H1 (cell line): ENCODE measurements around the gene HMGCLL1. TPM values are rescaled to one million over a fixed set of nuclear protein-coding genes. Genes with fewer than 3 reads are reported as not detected.

ENCODE experiments used
- CTCF ChIA-PET: fragments of 300-600 bp; sonication (Branson Sonifier 250); formaldehyde crosslinking; loops from one replicate; lab custom pipeline; 2021; ENCODE audit not compliant: partially characterized antibody; lab: Charles Lee
- POLR2A ChIA-PET: fragments of 300-600 bp; sonication (Branson Sonifier 250); formaldehyde crosslinking; loops from one replicate; lab custom pipeline; 2021; ENCODE audit warnings: inconsistent platforms; ENCODE audit not compliant: partially characterized antibody; lab: Charles Lee
- DNase-seq, 2 experiments: peaks; one replicate each; pipeline versions ENCODE4 v3.0.0 to v3.0.0-alpha.2; 2010 to 2022; ENCODE audit warnings: low spot score in 2 of 2, low read depth in 1 of 2, mixed read lengths in 1 of 2
- FAIRE-seq: peaks from 2 replicates; lab custom pipeline; 2011; peaks lifted over from hg19 to GRCh38; lab: Jason Lieb, UNC
- H2AFZ ChIP-seq: 2 replicates; pipeline ENCODE4 v1.8.1; 2012; ENCODE audit warnings: low read length, inconsistent platforms
- H2AK5ac ChIP-seq: 2 replicates; pipeline ENCODE4 v1.6.1; 2013; ENCODE audit warnings: low read depth, low read length
- H2BK120ac ChIP-seq: replicated peaks from 2 replicates; pipeline ENCODE3; 2013; ENCODE audit warnings: low read depth, low read length, inconsistent platforms
- H2BK12ac ChIP-seq: 2 replicates; pipeline ENCODE4 v1.6.1; 2013; ENCODE audit warnings: low read depth, low read length
- H2BK15ac ChIP-seq: 2 replicates; pipeline ENCODE4 v1.6.1; 2013; ENCODE audit warnings: low read length
- H2BK20ac ChIP-seq: 2 replicates; pipeline ENCODE4 v1.6.1; 2013; ENCODE audit warnings: low read length
- H2BK5ac ChIP-seq: 2 replicates; pipeline ENCODE4 v1.6.1; 2013; ENCODE audit warnings: low read depth, low read length
- H3K14ac ChIP-seq: 2 replicates; pipeline ENCODE4 v1.6.1; 2013; ENCODE audit warnings: inconsistent platforms; ENCODE audit not compliant: insufficient read length
- H3K18ac ChIP-seq: 2 replicates; pipeline ENCODE4 v1.6.1; 2013; ENCODE audit warnings: low read length; ENCODE audit errors: extremely low read depth
- H3K23ac ChIP-seq: 2 replicates; pipeline ENCODE4 v1.6.1; 2013; ENCODE audit warnings: inconsistent platforms; ENCODE audit not compliant: insufficient read length
- H3K23me2 ChIP-seq: 2 replicates; pipeline ENCODE4 v1.6.1; 2013; ENCODE audit warnings: low read depth, low read length
- H3K27ac ChIP-seq: 2 replicates; pipeline ENCODE4 v1.6.1; 2011; ENCODE audit warnings: low read depth, low read length, inconsistent platforms
- H3K27me3 ChIP-seq, 4 experiments: replicated peaks in 1 of 4; 1 replicate in 1 of 4; 2 replicates in 3 of 4; pipeline versions ENCODE4 v1.6.1 to v1.8.1; 2011 to 2013; ENCODE audit warnings: low read length in 3 of 4, mild to moderate bottlenecking in 3 of 4, inconsistent platforms in 2 of 4, mixed read lengths in 2 of 4, moderate library complexity in 1 of 4; ENCODE audit not compliant: control insufficient read depth in 3 of 4, insufficient read depth in 3 of 4; ENCODE audit errors: extremely low read depth in 1 of 4
- H3K36me3 ChIP-seq, 4 experiments: 2 replicates each; pipeline versions ENCODE4 v1.6.1 to v1.8.1; 2011 to 2013; ENCODE audit warnings: mild to moderate bottlenecking in 4 of 4, low read length in 3 of 4, moderate library complexity in 2 of 4, control low read depth in 1 of 4, inconsistent platforms in 1 of 4; ENCODE audit not compliant: insufficient read depth in 4 of 4, control insufficient read depth in 2 of 4
- H3K4ac ChIP-seq: replicated peaks from 2 replicates; pipeline ENCODE3; 2013; ENCODE audit warnings: low read length, low read depth, mixed read lengths, inconsistent platforms; ENCODE audit not compliant: insufficient read length
- H3K4me1 ChIP-seq, 4 experiments: replicated peaks in 1 of 4; 1 replicate in 1 of 4; 2 replicates in 3 of 4; pipeline versions ENCODE4 v1.6.1 to v1.8.1; 2011 to 2013; ENCODE audit warnings: low read length in 3 of 4, inconsistent platforms in 2 of 4, mixed read lengths in 1 of 4; ENCODE audit not compliant: insufficient read depth in 4 of 4, control insufficient read depth in 3 of 4
- H3K4me2 ChIP-seq, 2 experiments: 2 replicates each; pipeline versions ENCODE4 v1.6.1 to v1.8.1; 2011 to 2013; ENCODE audit warnings: low read depth in 2 of 2, low read length in 2 of 2, control low read depth in 1 of 2, inconsistent platforms in 1 of 2, mild to moderate bottlenecking in 1 of 2; ENCODE audit not compliant: insufficient read depth in 1 of 2
- H3K4me3 ChIP-seq, 4 experiments: fragments of 200-600, 300-600 bp in 1 of 4; sonication (generic), shearing (Covaris generic), sonication (Bioruptor Twin) in 1 of 4; 2 replicates each; pipeline versions ENCODE4 v1.5.1 to v1.8.1; 2011 to 2016; ENCODE audit warnings: low read length in 4 of 4, low read depth in 3 of 4, control low read depth in 2 of 4, inconsistent platforms in 2 of 4, mild to moderate bottlenecking in 2 of 4, mixed read lengths in 1 of 4, moderate library complexity in 1 of 4; ENCODE audit not compliant: insufficient read depth in 2 of 4; ENCODE audit errors: extremely low read depth in 1 of 4
- H3K56ac ChIP-seq: replicated peaks from 2 replicates; pipeline ENCODE3; 2013; ENCODE audit warnings: low read depth, mild to moderate bottlenecking, mixed read lengths, low read length, inconsistent platforms; ENCODE audit not compliant: insufficient read length
- H3K79me1 ChIP-seq: 2 replicates; pipeline ENCODE4 v1.6.1; 2013; ENCODE audit warnings: low read depth, low read length, control low read depth
- H3K79me2 ChIP-seq, 2 experiments: 2 replicates each; pipeline versions ENCODE4 v1.6.1 to v1.8.1; 2012 to 2013; ENCODE audit warnings: low read length in 2 of 2, mild to moderate bottlenecking in 2 of 2, inconsistent platforms in 1 of 2; ENCODE audit not compliant: insufficient read depth in 2 of 2, control insufficient read depth in 1 of 2
- H3K9ac ChIP-seq, 4 experiments: replicated peaks in 1 of 4; 1 replicate in 1 of 4; 2 replicates in 3 of 4; pipeline versions ENCODE4 v1.6.1 to v1.8.1; 2011 to 2013; ENCODE audit warnings: low read depth in 3 of 4, low read length in 3 of 4, control low read depth in 2 of 4, mild to moderate bottlenecking in 2 of 4, moderate library complexity in 2 of 4, inconsistent platforms in 1 of 4; ENCODE audit errors: extremely low read depth in 1 of 4
- H3K9me3 ChIP-seq, 2 experiments: 2 replicates each; pipeline versions ENCODE4 v1.6.1 to v1.8.1; 2012 to 2013; ENCODE audit warnings: mild to moderate bottlenecking in 2 of 2, moderate library complexity in 2 of 2, control low read depth in 1 of 2, inconsistent platforms in 1 of 2, low read depth in 1 of 2, low read length in 1 of 2, mixed read lengths in 1 of 2; ENCODE audit not compliant: insufficient read depth in 2 of 2
- H4K20me1 ChIP-seq, 2 experiments: replicated peaks in 1 of 2; 2 replicates each; pipeline versions ENCODE3 to v1.8.1; 2011 to 2013; ENCODE audit warnings: inconsistent platforms in 2 of 2, low read length in 2 of 2, mild to moderate bottlenecking in 1 of 2; ENCODE audit not compliant: insufficient read depth in 2 of 2, control insufficient read depth in 1 of 2
- H4K5ac ChIP-seq: 2 replicates; pipeline ENCODE4 v1.6.1; 2013; ENCODE audit warnings: low read length, low read depth, mixed read lengths, inconsistent platforms; ENCODE audit not compliant: insufficient read length
- H4K8ac ChIP-seq: 2 replicates; pipeline ENCODE4 v1.8.0; 2013; ENCODE audit warnings: mild to moderate bottlenecking, moderate library complexity, low read length, inconsistent platforms; ENCODE audit not compliant: insufficient read depth; ENCODE audit errors: extremely low read depth
- H4K91ac ChIP-seq: replicated peaks from 2 replicates; pipeline ENCODE3; 2013; ENCODE audit warnings: low read length, mixed read lengths, inconsistent platforms; ENCODE audit not compliant: insufficient read length
- BRCA1 ChIP-seq: IDR thresholded peaks from 2 replicates; pipeline ENCODE4 v1.6.1; 2012; ENCODE audit warnings: low read depth, low read length, improper control_type of control experiment
- CEBPB ChIP-seq: IDR thresholded peaks from 2 replicates; pipeline ENCODE4 v1.6.1; 2012; ENCODE audit warnings: low read depth, low read length
- CREB1 ChIP-seq: IDR thresholded peaks from 2 replicates; pipeline ENCODE4 v1.6.1; 2012; ENCODE audit warnings: inconsistent platforms
- GTF2F1 ChIP-seq: IDR thresholded peaks from 2 replicates; pipeline ENCODE4 v1.6.1; 2012; ENCODE audit warnings: low read depth, low read length, improper control_type of control experiment, borderline replicate concordance
- HDAC6 ChIP-seq: IDR thresholded peaks from one replicate; pipeline ENCODE4 v1.7.1; 2012; ENCODE audit warnings: low read depth, mild to moderate bottlenecking, inconsistent platforms, low read length, moderate library complexity
- JUND ChIP-seq: IDR thresholded peaks from 2 replicates; pipeline ENCODE4 v1.6.1; 2011; ENCODE audit warnings: mild to moderate bottlenecking, improper control_type of control experiment, low read length
- KDM4A ChIP-seq: IDR thresholded peaks from one replicate; pipeline ENCODE4 v1.7.1; 2012; ENCODE audit warnings: low read depth, mild to moderate bottlenecking, moderate library complexity, low read length, inconsistent platforms; ENCODE audit not compliant: severe bottlenecking
- NRF1 ChIP-seq: IDR thresholded peaks from 2 replicates; pipeline ENCODE4 v1.6.1; 2011; ENCODE audit warnings: mild to moderate bottlenecking, low read depth, low read length, improper control_type of control experiment
- POLR2A ChIP-seq, 2 experiments: IDR thresholded peaks; 1 replicate in 1 of 2; 2 replicates in 1 of 2; pipeline ENCODE4 v1.6.1; 2011; ENCODE audit warnings: low read depth in 2 of 2, low read length in 2 of 2, mild to moderate bottlenecking in 2 of 2; ENCODE audit errors: control extremely low read depth in 1 of 2
- POU5F1 ChIP-seq: IDR thresholded peaks from 2 replicates; pipeline ENCODE4 v1.6.1; 2011; ENCODE audit warnings: low read depth, mild to moderate bottlenecking, low read length, moderate library complexity
- RBBP5 ChIP-seq: IDR thresholded peaks from 2 replicates; pipeline ENCODE4 v1.7.1; 2012; ENCODE audit warnings: low read depth, mild to moderate bottlenecking, inconsistent platforms, low read length, moderate library complexity, borderline replicate concordance
- RNF2 ChIP-seq: fragments of 200-900, 300-1000 bp; sonication (generic); IDR thresholded peaks from 2 replicates; pipeline ENCODE4 v1.7.1; 2016; ENCODE audit warnings: borderline replicate concordance, low read depth, mild to moderate bottlenecking, antibody characterized with exemption, low read length; ENCODE audit not compliant: poor library complexity, severe bottlenecking; ENCODE audit errors: missing control alignments
- SIRT6 ChIP-seq: IDR thresholded peaks from one replicate; pipeline ENCODE4 v1.7.1; 2012; ENCODE audit warnings: low read length, inconsistent platforms
- TAF1 ChIP-seq: IDR thresholded peaks from 2 replicates; pipeline ENCODE4 v1.6.1; 2011; ENCODE audit warnings: mild to moderate bottlenecking, low read depth, low read length
- YY1 ChIP-seq: IDR thresholded peaks from 2 replicates; pipeline ENCODE4 v1.6.1; 2011; ENCODE audit warnings: low read depth, mild to moderate bottlenecking, low read length
- WGBS, 2 experiments: shearing (Covaris generic) in 1 of 2; methylation state at CpG; one replicate each; pipeline versions ENCODE4 v1.1.6 to v1.1.7; 2013 to 2015; ENCODE audit warnings: low lambda C conversion rate in 2 of 2, mixed read lengths in 2 of 2, inconsistent platforms in 1 of 2, low coverage in 1 of 2, missing lambda C conversion rate in 1 of 2; ENCODE audit not compliant: insufficient replicate concordance in 2 of 2, insufficient coverage in 1 of 2, insufficient read length in 1 of 2; ENCODE audit errors: extremely low coverage in 1 of 2, missing lambda C conversion rate in 1 of 2; 5-methylcytosine and 5-hydroxymethylcytosine counted together
- polyA plus RNA-seq, 7 experiments: library from polyadenylated mRNA; depleted of rRNA in 3 of 7; stranded (reverse) in 5 of 7; unstranded in 2 of 7; fragments of >200 nt in 5 of 7; fragments of 200-250 nt in 2 of 7; gene quantifications; 1 replicate in 5 of 7; 2 replicates in 1 of 7; 4 replicates in 1 of 7; pipeline versions ENCODE4 v1.2.1 to v1.2.3, GENCODE V29; 2011 to 2013; ENCODE audit warnings: missing spikeins in 2 of 7, mixed read lengths in 2 of 7
- total RNA-seq: library from RNA; stranded (reverse); fragmentation: NEBNext Ultra II Directional; extraction: Animal tissue kit (Norgen Biotek cat#: 25700); gene quantifications from 2 replicates; pipeline ENCODE4 v1.2.1, GENCODE V29; 2021
- TF ChIP-seq, protein P1 (sequence below): IDR thresholded peaks from 2 replicates; pipeline ENCODE4 v1.6.1; 2012; ENCODE audit warnings: inconsistent platforms

Gene HMGCLL1
- total and polyA plus RNA-seq, 2 of the 8 experiments (the other 6 are each of a cell fraction or from before 2014, with no cell fraction given): 0.06 to 0.41 TPM

GRCh38 chr6:55576811-55577210 lies 2.2 kb downstream of the HMGCLL1 start:
- peaks cover 4% of the 10 kb centered on the region for H3K23me2 ChIP-seq
- FAIRE-seq: no peak
- POLR2A ChIA-PET: no interaction called here
- no peak for TF ChIP-seq NRF1
- TF ChIP-seq POU5F1: no peak
- no peak for TF ChIP-seq GTF2F1
- no peak for TF ChIP-seq SIRT6
- TF ChIP-seq KDM4A: no peak
- no peak for TF ChIP-seq TAF1
- no peak for TF ChIP-seq CREB1
- no peak for TF ChIP-seq YY1
- TF ChIP-seq POLR2A (IDR thresholded peaks at IDR 0.05; ENCODE audit: control extremely low read depth in 1 of 2, low read depth in 2 of 2, low read length in 2 of 2): no peak
- TF ChIP-seq HDAC6: no peak
- no peak for TF ChIP-seq BRCA1
- TF ChIP-seq, protein P1, sequence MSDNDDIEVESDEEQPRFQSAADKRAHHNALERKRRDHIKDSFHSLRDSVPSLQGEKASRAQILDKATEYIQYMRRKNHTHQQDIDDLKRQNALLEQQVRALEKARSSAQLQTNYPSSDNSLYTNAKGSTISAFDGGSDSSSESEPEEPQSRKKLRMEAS: no peak
- TF ChIP-seq RBBP5: no peak
- TF ChIP-seq RNF2: no peak
- TF ChIP-seq JUND: no peak
- no peak for TF ChIP-seq CEBPB

More at GRCh38 chr6:55576811-55577210, 2.2 kb downstream of the HMGCLL1 start:
- no peak overlapping the region for H2AK5ac ChIP-seq
- H3K4me2 ChIP-seq: no peak overlapping the region
- H3K23ac ChIP-seq: no peak overlapping the region
- H3K4me3 ChIP-seq: no peak overlapping the region
- no peaks in the 10 kb centered on the region for H3K36me3 ChIP-seq
- H2BK12ac ChIP-seq: no peak overlapping the region
- no peaks in the 10 kb centered on the region for H3K79me1 ChIP-seq
- H3K4me1 ChIP-seq: no peaks in the 10 kb centered on the region; a peak in 1 of 7 replicates
- no peaks in the 10 kb centered on the region; a peak in 1 of 7 replicates for H3K27me3 ChIP-seq
- no peak overlapping the region for H2BK20ac ChIP-seq
- H3K14ac ChIP-seq: no peak overlapping the region
- no peak overlapping the region for H2AFZ ChIP-seq
- H2BK15ac ChIP-seq: no peak overlapping the region
- H4K91ac ChIP-seq: no peak overlapping the region
- no peak for DNase-seq
- H4K5ac ChIP-seq: no peak overlapping the region
- H3K9ac ChIP-seq: no peak overlapping the region
- CTCF ChIA-PET: interaction anchor here (1.2 kb wide), 1 partner anchor 20 kb away, joined by 3 read pairs; no protein-coding TSS in a partner anchor
- no peaks in the 10 kb centered on the region for H3K79me2 ChIP-seq
- H3K18ac ChIP-seq: no peak overlapping the region
- H2BK5ac ChIP-seq: no peak overlapping the region
- no peaks in the 10 kb centered on the region for H4K20me1 ChIP-seq
- 97% methylated on average over 3 of the region's 3 CpGs; no CpG with 5 or more reads in 1 of the 2 experiments for WGBS, 2 experiments
- H3K4ac ChIP-seq: no peak overlapping the region
- H4K8ac ChIP-seq: no peak overlapping the region
- no peak overlapping the region for H3K27ac ChIP-seq
- H3K56ac ChIP-seq: no peak overlapping the region
- no peaks in the 10 kb centered on the region; a peak in 2 of 4 replicates for H3K9me3 ChIP-seq
- no peak overlapping the region for H2BK120ac ChIP-seq
